ENCODE data around the gene ATP8A2.

GRCh38 chr13:25768376-25768775, 396.6 kb downstream of the ATP8A2 start:
- TF ChIP-seq EZH2 (IDR thresholded peaks at IDR 0.05) (no peak), POLR2AphosphoS5 (IDR thresholded peaks at IDR 0.05; ENCODE audit: borderline replicate concordance, low read depth, low read length) (no peak), FOXP2 (optimal IDR thresholded peaks at IDR 0.05; ENCODE audit: control extremely low read depth, extremely low read length, insufficient read depth) (no peak)
